Measurements from ENCODE around the gene SS18. TPM values are rescaled to one million over a fixed set of nuclear protein-coding genes. Genes with fewer than 3 reads are reported as not detected.

SS18 gene
- total RNA-seq, 1 experiment from 2014 or later = 60.0 TPM

DNA sequence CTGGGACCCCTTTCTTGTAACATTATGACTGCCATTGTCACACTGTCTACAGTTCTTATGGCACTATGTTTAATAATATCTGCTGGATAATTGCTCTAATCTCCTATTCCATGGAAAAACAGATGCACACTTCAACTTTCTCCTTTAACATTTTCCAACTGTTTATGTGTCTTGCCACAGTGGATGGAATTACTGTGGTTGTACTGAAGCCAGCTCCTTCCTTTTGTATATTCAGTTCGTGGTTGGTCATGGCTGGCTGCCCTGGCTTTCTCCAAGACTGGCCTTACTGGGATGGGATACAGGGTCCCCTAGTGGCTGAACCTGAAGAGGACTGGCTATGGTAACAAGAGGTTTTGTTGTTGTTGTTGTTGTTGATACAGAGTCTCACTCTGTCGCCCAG lies 113.9 kb downstream of the SS18 start:
- Histone ChIP-seq H3K9ac (ENCODE audit: low read length) (no peak overlapping the region), H2AFZ (ENCODE audit: low read depth, low read length, poor library complexity, severe bottlenecking) (no peak overlapping the region), H3K36me3 (ENCODE audit: control insufficient read depth in 1 of 2, insufficient read depth in 2 of 2, low read length in 2 of 2) (no peaks in the 10 kb centered on the region), H3K9me3 (ENCODE audit: control insufficient read depth in 1 of 2, insufficient read depth in 1 of 2, low read depth in 1 of 2, low read length in 2 of 2) (no peaks in the 10 kb centered on the region), H3K9me2 (ENCODE audit: insufficient read depth) (no peaks in the 10 kb centered on the region), H3K27ac (ENCODE audit: low read depth, low read length) (no peak overlapping the region), H3K4me2 (ENCODE audit: low read length) (no peak overlapping the region), H3K79me2 (ENCODE audit: insufficient read depth, low read length) (no peaks in the 10 kb centered on the region), H3K4me1 (ENCODE audit: control insufficient read depth in 1 of 2, insufficient read depth in 2 of 2, low read length in 2 of 2) (no peaks in the 10 kb centered on the region), H3K27me3 (ENCODE audit: insufficient read depth, low read length) (no peaks in the 10 kb centered on the region), H3K4me3 (replicated peaks in 1 of 2; ENCODE audit: low read depth in 1 of 2, low read length in 2 of 2) (no peak overlapping the region), H4K20me1 (ENCODE audit: insufficient read depth) (no peaks in the 10 kb centered on the region)
- DNase-seq (ENCODE audit: low read depth, low spot score) (no peak), ATAC-seq (no peak)
- ChIA-PET POLR2A (no interaction called here), RAD21 (ENCODE audit: low non-redundant PET in 1 of 2, low total read pairs in 2 of 2, uncharacterized antibody in 2 of 2, unreplicated experiment in 2 of 2) (no interaction called here), CTCF (no interaction called here)
- intact Hi-C loops (cut with micrococcal nuclease) = no loop called here
- TF ChIP-seq EZH2 (IDR thresholded peaks at IDR 0.05) (no peak), ZFX (IDR thresholded peaks at IDR 0.05) (no peak), ZNF274 (IDR thresholded peaks at IDR 0.05; ENCODE audit: low read depth, low read length) (no peak), POLR2A (IDR thresholded peaks at IDR 0.05; ENCODE audit: borderline replicate concordance, extremely low read depth, insufficient read depth, insufficient read length) (no peak), JUND (IDR thresholded peaks at IDR 0.05) (no peak), EZH2phosphoT487 (IDR thresholded peaks at IDR 0.05; ENCODE audit: borderline replicate concordance) (no peak), EGR1 (IDR thresholded peaks at IDR 0.05; ENCODE audit: low read depth) (no peak), POLR2AphosphoS5 (IDR thresholded peaks at IDR 0.05; ENCODE audit: low read depth, low read length) (no peak), CEBPB (IDR thresholded peaks at IDR 0.05; ENCODE audit: low read depth) (no peak), TCF7L2 (IDR thresholded peaks at IDR 0.05; ENCODE audit: borderline replicate concordance, extremely low read depth, insufficient read depth, insufficient read length) (no peak), CBX3 (IDR thresholded peaks at IDR 0.05; ENCODE audit: low read depth) (no peak), SIN3A (IDR thresholded peaks at IDR 0.05; ENCODE audit: low read depth) (no peak), SP1 (IDR thresholded peaks at IDR 0.05; ENCODE audit: low read depth) (no peak), RAD21 (IDR thresholded peaks at IDR 0.05; ENCODE audit: low read depth) (no peak)
- TF ChIP-seq, protein P1, sequence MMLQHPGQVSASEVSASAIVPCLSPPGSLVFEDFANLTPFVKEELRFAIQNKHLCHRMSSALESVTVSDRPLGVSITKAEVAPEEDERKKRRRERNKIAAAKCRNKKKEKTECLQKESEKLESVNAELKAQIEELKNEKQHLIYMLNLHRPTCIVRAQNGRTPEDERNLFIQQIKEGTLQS (IDR thresholded peaks at IDR 0.05) = no peak
- TF ChIP-seq, protein P2, sequence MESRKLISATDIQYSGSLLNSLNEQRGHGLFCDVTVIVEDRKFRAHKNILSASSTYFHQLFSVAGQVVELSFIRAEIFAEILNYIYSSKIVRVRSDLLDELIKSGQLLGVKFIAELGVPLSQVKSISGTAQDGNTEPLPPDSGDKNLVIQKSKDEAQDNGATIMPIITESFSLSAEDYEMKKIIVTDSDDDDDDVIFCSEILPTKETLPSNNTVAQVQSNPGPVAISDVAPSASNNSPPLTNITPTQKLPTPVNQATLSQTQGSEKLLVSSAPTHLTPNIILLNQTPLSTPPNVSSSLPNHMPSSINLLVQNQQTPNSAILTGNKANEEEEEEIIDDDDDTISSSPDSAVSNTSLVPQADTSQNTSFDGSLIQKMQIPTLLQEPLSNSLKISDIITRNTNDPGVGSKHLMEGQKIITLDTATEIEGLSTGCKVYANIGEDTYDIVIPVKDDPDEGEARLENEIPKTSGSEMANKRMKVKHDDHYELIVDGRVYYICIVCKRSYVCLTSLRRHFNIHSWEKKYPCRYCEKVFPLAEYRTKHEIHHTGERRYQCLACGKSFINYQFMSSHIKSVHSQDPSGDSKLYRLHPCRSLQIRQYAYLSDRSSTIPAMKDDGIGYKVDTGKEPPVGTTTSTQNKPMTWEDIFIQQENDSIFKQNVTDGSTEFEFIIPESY (IDR thresholded peaks at IDR 0.05; ENCODE audit: extremely low read depth, insufficient replicate concordance, low read length) = no peak
- BruUV-seq (replicated peaks) = no TSS peak

Data from HCT116 (cell line).